ENCODE data around the gene ZNF236. TPM values are rescaled to one million over a fixed set of nuclear protein-coding genes. Genes with fewer than 3 reads are reported as not detected.

Gene ZNF236
- total RNA-seq, 4 donors from 2014 or later, result 6.2 to 16.5 (median 10.7) TPM

- DNase-seq, result no peak
- no peaks in the 10 kb centered on the region for H3K27me3 ChIP-seq
- intact Hi-C loops (cut with DNase I), result no loop called here
- no peaks in the 10 kb centered on the region for H3K9me3 ChIP-seq
- H3K27ac ChIP-seq, result no peak overlapping the region
- WGBS, 2 donors, result 88 to 96% methylated on average over 1 of the region's 1 CpG
- no peaks in the 10 kb centered on the region for H3K4me1 ChIP-seq
- peaks cover 0 to 31% (median 0%) of the 10 kb centered on the region in 3 donors for H3K36me3 ChIP-seq
- TF ChIP-seq POLR2A (IDR thresholded peaks at IDR 0.05) (no peak), CTCF (IDR thresholded peaks at IDR 0.05) (no peak)
- H3K4me3 ChIP-seq, result no peak overlapping the region
These were observed 27.8 kb downstream of the ZNF236 start for GRCh38 chr18:76850112-76850511.

- no peak for DNase-seq
- Histone ChIP-seq H3K27ac (no peak overlapping the region), H3K4me1 (no peaks in the 10 kb centered on the region), H3K9me3 (no peaks in the 10 kb centered on the region), H3K36me3 (peaks cover 0 to 59% (median 0%) of the 10 kb centered on the region in 3 donors), H3K27me3 (no peaks in the 10 kb centered on the region), H3K4me3 (no peak overlapping the region)
- no peak for TF ChIP-seq CTCF (IDR thresholded peaks at IDR 0.05)
- no peak for TF ChIP-seq POLR2A (IDR thresholded peaks at IDR 0.05)
- WGBS, 2 donors, result 89 to 100% methylated on average over 4 of the region's 4 CpGs
- intact Hi-C loops (cut with DNase I), result no loop called here
These were observed 33.2 kb downstream of the ZNF236 start for GRCh38 chr18:76855594-76855993.

GRCh38 chr18:76857476-76857875, 35.1 kb downstream of the ZNF236 start:
- H3K4me1 ChIP-seq, result no peaks in the 10 kb centered on the region
- H3K27ac ChIP-seq, result no peak overlapping the region
- no peak overlapping the region for H3K4me3 ChIP-seq
- 85 to 88% methylated on average over 4 of the region's 4 CpGs for WGBS, 2 donors
- peaks cover 0 to 67% (median 5%) of the 10 kb centered on the region in 3 donors for H3K36me3 ChIP-seq
- H3K27me3 ChIP-seq, result no peaks in the 10 kb centered on the region
- TF ChIP-seq POLR2A (IDR thresholded peaks at IDR 0.05) (no peak), CTCF (IDR thresholded peaks at IDR 0.05) (no peak)
- no peaks in the 10 kb centered on the region for H3K9me3 ChIP-seq
- intact Hi-C loops (cut with DNase I), result no loop called here
- no peak for DNase-seq

GRCh38 chr18:76859474-76860339, 37.4 kb downstream of the ZNF236 start:
- intact Hi-C loops (cut with DNase I), result no loop called here
- H3K4me3 ChIP-seq, result no peak overlapping the region
- TF ChIP-seq CTCF (IDR thresholded peaks at IDR 0.05) (no peak), POLR2A (IDR thresholded peaks at IDR 0.05) (no peak)
- no peak for DNase-seq
- H3K9me3 ChIP-seq, result no peaks in the 10 kb centered on the region
- peaks cover 0 to 73% (median 9%) of the 10 kb centered on the region in 3 donors for H3K36me3 ChIP-seq
- no peak overlapping the region for H3K27ac ChIP-seq
- no peaks in the 10 kb centered on the region for H3K27me3 ChIP-seq
- no peaks in the 10 kb centered on the region for H3K4me1 ChIP-seq
- WGBS, 2 donors, result 89 to 90% methylated on average over 14 of the region's 14 CpGs

- peaks cover 0 to 73% (median 9%) of the 10 kb centered on the region in 3 donors for H3K36me3 ChIP-seq
- no peak for TF ChIP-seq CTCF (IDR thresholded peaks at IDR 0.05)
- no peak for TF ChIP-seq POLR2A (IDR thresholded peaks at IDR 0.05)
- intact Hi-C loops (cut with DNase I), result no loop called here
- H3K4me3 ChIP-seq, result no peak overlapping the region
- no peaks in the 10 kb centered on the region for H3K4me1 ChIP-seq
- DNase-seq, result no peak
- H3K27me3 ChIP-seq, result no peaks in the 10 kb centered on the region
- no peak overlapping the region for H3K27ac ChIP-seq
- WGBS, 2 donors, result 93 to 94% methylated on average over 6 of the region's 6 CpGs
- H3K9me3 ChIP-seq, result no peaks in the 10 kb centered on the region
These were observed 38.1 kb downstream of the ZNF236 start for GRCh38 chr18:76860411-76860810.
